ENCODE measurements around the gene JAK1. TPM values are rescaled to one million over a fixed set of nuclear protein-coding genes. Genes with fewer than 3 reads are reported as not detected.

Gene JAK1
- total and polyA plus RNA-seq, 9 of the 15 experiments (the other 6 are each of a cell fraction or from before 2014, with no cell fraction given) = 9.7 to 44.1 (median 42.5) TPM

- TF ChIP-seq, protein P1, sequence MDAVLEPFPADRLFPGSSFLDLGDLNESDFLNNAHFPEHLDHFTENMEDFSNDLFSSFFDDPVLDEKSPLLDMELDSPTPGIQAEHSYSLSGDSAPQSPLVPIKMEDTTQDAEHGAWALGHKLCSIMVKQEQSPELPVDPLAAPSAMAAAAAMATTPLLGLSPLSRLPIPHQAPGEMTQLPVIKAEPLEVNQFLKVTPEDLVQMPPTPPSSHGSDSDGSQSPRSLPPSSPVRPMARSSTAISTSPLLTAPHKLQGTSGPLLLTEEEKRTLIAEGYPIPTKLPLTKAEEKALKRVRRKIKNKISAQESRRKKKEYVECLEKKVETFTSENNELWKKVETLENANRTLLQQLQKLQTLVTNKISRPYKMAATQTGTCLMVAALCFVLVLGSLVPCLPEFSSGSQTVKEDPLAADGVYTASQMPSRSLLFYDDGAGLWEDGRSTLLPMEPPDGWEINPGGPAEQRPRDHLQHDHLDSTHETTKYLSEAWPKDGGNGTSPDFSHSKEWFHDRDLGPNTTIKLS (IDR thresholded peaks at IDR 0.05; ENCODE audit: borderline replicate concordance, low read depth) = no peak
- TF ChIP-seq ZNF12 (CRISPR knock-in tag; IDR thresholded peaks at IDR 0.05) (no peak), ZNF24 (IDR thresholded peaks at IDR 0.05) (no peak), MTF1 (CRISPR knock-in tag; IDR thresholded peaks at IDR 0.05; ENCODE audit: borderline replicate concordance) (no peak), NFXL1 (CRISPR knock-in tag; IDR thresholded peaks at IDR 0.05) (no peak), ZNF764 (CRISPR knock-in tag; IDR thresholded peaks at IDR 0.05; ENCODE audit: low read depth) (no peak), MCM3 (IDR thresholded peaks at IDR 0.05) (0 out of 2 replicates have a peak, but pooled peaks have one; percentile 23), POLR3G (IDR thresholded peaks at IDR 0.05; ENCODE audit: extremely low read depth, insufficient read length, insufficient replicate concordance) (no peak), SRSF9 (IDR thresholded peaks at IDR 0.05; ENCODE audit: borderline replicate concordance, low read depth, low read length) (no peak), E2F3 (CRISPR knock-in tag; IDR thresholded peaks at IDR 0.05) (no peak), KLF6 (CRISPR knock-in tag; IDR thresholded peaks at IDR 0.05; ENCODE audit: borderline replicate concordance) (no peak), DPF2 (IDR thresholded peaks at IDR 0.05) (peak; percentile 35; the same call in 1 of the 2 replicates), JUNB (CRISPR knock-in tag; conservative IDR thresholded peaks at IDR 0.05) (no peak), SMARCA4 (IDR thresholded peaks at IDR 0.05) (no peak), CCAR2 (IDR thresholded peaks at IDR 0.05; ENCODE audit: low read depth, low read length) (no peak), NEUROD1 (IDR thresholded peaks at IDR 0.05; ENCODE audit: borderline replicate concordance, low read depth, low read length, partially characterized antibody) (no peak), RAD21 (CRISPR knock-in tag; conservative IDR thresholded peaks at IDR 0.05 in 1 of 2, IDR thresholded peaks at IDR 0.05 in 1 of 2) (no peak), KDM1A (IDR thresholded peaks at IDR 0.05) (peak; percentile 91 to 94), SOX6 (IDR thresholded peaks at IDR 0.05) (peak; percentile 18; the same call in 1 of the 2 replicates), FOXM1 (IDR thresholded peaks at IDR 0.05; ENCODE audit: low read depth) (no peak), FOXM1 (CRISPR knock-in tag; IDR thresholded peaks at IDR 0.05; ENCODE audit: low read depth) (no peak), ZFP30 (CRISPR knock-in tag; IDR thresholded peaks at IDR 0.05; ENCODE audit: borderline replicate concordance) (no peak), RCOR1 (IDR thresholded peaks at IDR 0.05; ENCODE audit: borderline replicate concordance in 1 of 2, low read depth in 2 of 2, low read length in 2 of 2) (peak in 1 of 2 experiments; percentile 87; a peak in 2 of 4 replicates), HDAC8 (tag; IDR thresholded peaks at IDR 0.05) (no peak), JUND (IDR thresholded peaks at IDR 0.05; ENCODE audit: borderline replicate concordance, low read depth, low read length) (no peak), JUND (tag; IDR thresholded peaks at IDR 0.05; ENCODE audit: borderline replicate concordance, low read depth, low read length) (no peak), CREM (IDR thresholded peaks at IDR 0.05; ENCODE audit: low read depth) (no peak), ZNF586 (CRISPR knock-in tag; conservative IDR thresholded peaks at IDR 0.05) (no peak), HLTF (IDR thresholded peaks at IDR 0.05) (0 out of 2 replicates have a peak, but pooled peaks have one; percentile 63), CTBP1 (IDR thresholded peaks at IDR 0.05; ENCODE audit: borderline replicate concordance) (no peak)
- TF ChIP-seq, protein P2, sequence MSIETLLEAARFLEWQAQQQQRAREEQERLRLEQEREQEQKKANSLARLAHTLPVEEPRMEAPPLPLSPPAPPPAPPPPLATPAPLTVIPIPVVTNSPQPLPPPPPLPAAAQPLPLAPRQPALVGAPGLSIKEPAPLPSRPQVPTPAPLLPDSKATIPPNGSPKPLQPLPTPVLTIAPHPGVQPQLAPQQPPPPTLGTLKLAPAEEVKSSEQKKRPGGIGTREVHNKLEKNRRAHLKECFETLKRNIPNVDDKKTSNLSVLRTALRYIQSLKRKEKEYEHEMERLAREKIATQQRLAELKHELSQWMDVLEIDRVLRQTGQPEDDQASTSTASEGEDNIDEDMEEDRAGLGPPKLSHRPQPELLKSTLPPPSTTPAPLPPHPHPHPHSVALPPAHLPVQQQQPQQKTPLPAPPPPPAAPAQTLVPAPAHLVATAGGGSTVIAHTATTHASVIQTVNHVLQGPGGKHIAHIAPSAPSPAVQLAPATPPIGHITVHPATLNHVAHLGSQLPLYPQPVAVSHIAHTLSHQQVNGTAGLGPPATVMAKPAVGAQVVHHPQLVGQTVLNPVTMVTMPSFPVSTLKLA (conservative IDR thresholded peaks at IDR 0.05) = no peak
Observed at GRCh38 chr1:65001231-65001792, 35.0 kb upstream of the JAK1 start (continued).

Data from K562 (cell line).